ENCODE results near the gene RNFT2. TPM values are rescaled to one million over a fixed set of nuclear protein-coding genes. Genes with fewer than 3 reads are reported as not detected.
A peak's percentile ranks its signal among the peaks of the same experiment; 100 is the strongest.

Gene RNFT2
- total RNA-seq, 1 experiment from 2014 or later, result 27.7 TPM

DNA sequence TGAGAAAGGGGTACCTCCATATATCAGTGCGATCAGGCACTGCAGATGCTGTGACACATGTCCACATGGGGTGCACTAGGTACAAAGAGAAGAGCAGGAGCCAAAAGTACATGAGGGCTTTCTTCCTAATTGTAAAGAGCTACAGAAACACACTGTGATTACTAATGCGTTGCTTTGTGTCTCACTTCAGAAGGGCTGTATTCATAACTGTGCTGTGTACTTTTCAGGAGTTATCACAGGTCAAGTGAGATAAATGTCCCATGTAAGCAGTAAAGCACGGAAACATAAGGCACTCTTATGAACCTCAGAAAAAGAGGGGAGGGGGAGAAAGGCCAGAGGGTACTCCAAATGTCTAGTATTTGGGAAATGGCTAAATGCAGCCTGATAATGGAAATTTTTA, 10.9 kb upstream of the RNFT2 start:
- no peaks in the 10 kb centered on the region for H3K9me3 Mint-ChIP-seq
- POLR2A ChIA-PET, result no interaction called here
- H3K27me3 Mint-ChIP-seq (ENCODE audit: low read depth), result no peaks in the 10 kb centered on the region
- ATAC-seq (peak; percentile 41), DNase-seq (ENCODE audit: low spot score) (no peak)
- no peaks in the 10 kb centered on the region; the same call in 1 of the 2 replicates for H3K36me3 Mint-ChIP-seq
- peaks cover 12% of the 10 kb centered on the region for H3K4me1 Mint-ChIP-seq
- TF ChIP-seq NFATC4 (CRISPR knock-in tag; IDR thresholded peaks at IDR 0.05) (no peak), JAZF1 (CRISPR knock-in tag; IDR thresholded peaks at IDR 0.05) (no peak), FOXJ3 (CRISPR knock-in tag; IDR thresholded peaks at IDR 0.05; ENCODE audit: borderline replicate concordance) (no peak), ZNF121 (CRISPR knock-in tag; IDR thresholded peaks at IDR 0.05) (no peak), ZNF423 (CRISPR knock-in tag; IDR thresholded peaks at IDR 0.05) (no peak), IRF2 (CRISPR knock-in tag; IDR thresholded peaks at IDR 0.05; ENCODE audit: borderline replicate concordance, low read depth) (no peak), ZNF232 (CRISPR knock-in tag; IDR thresholded peaks at IDR 0.05) (no peak)
- TF ChIP-seq, protein P1, sequence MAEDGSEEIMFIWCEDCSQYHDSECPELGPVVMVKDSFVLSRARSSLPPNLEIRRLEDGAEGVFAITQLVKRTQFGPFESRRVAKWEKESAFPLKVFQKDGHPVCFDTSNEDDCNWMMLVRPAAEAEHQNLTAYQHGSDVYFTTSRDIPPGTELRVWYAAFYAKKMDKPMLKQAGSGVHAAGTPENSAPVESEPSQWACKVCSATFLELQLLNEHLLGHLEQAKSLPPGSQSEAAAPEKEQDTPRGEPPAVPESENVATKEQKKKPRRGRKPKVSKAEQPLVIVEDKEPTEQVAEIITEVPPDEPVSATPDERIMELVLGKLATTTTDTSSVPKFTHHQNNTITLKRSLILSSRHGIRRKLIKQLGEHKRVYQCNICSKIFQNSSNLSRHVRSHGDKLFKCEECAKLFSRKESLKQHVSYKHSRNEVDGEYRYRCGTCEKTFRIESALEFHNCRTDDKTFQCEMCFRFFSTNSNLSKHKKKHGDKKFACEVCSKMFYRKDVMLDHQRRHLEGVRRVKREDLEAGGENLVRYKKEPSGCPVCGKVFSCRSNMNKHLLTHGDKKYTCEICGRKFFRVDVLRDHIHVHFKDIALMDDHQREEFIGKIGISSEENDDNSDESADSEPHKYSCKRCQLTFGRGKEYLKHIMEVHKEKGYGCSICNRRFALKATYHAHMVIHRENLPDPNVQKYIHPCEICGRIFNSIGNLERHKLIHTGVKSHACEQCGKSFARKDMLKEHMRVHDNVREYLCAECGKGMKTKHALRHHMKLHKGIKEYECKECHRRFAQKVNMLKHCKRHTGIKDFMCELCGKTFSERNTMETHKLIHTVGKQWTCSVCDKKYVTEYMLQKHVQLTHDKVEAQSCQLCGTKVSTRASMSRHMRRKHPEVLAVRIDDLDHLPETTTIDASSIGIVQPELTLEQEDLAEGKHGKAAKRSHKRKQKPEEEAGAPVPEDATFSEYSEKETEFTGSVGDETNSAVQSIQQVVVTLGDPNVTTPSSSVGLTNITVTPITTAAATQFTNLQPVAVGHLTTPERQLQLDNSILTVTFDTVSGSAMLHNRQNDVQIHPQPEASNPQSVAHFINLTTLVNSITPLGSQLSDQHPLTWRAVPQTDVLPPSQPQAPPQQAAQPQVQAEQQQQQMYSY (CRISPR knock-in tag; IDR thresholded peaks at IDR 0.05), result no peak
- TF ChIP-seq, protein P2, sequence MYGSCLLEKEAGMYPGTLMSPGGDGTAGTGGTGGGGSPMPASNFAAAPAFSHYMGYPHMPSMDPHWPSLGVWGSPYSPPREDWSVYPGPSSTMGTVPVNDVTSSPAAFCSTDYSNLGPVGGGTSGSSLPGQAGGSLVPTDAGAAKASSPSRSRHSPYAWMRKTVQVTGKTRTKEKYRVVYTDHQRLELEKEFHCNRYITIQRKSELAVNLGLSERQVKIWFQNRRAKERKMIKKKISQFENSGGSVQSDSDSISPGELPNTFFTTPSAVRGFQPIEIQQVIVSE (CRISPR knock-in tag; IDR thresholded peaks at IDR 0.05; ENCODE audit: borderline replicate concordance), result no peak
- no peak overlapping the region for H3K4me3 Mint-ChIP-seq
- peak overlapping the region; percentile 66; the same call in 1 of the 2 replicates for H3K27ac Mint-ChIP-seq
- CTCF ChIA-PET, result interaction anchor here (0.6 to 1.4 kb wide), 3 partner anchors 32 to 155 kb away, joined by 4 to 5 read pairs (median 5); no protein-coding TSS in a partner anchor

DNA sequence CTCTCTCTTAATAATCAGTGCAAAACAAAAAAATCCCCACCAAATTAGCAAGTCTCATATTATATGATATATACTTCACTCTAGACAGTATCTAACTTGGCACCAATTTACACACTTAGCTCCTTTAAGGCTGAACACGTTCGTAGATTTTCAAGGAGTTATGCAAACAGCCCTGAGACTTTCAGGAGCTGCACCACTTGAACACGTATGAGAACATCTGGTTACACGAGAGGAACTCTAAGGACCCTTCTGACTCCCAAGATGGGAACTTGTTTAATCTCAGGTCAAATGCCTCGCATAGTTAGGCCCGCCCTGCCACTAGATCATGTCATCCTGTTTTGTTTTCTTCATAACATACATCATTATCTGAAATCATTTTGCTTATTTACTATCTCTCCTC, 10.2 kb upstream of the RNFT2 start:
- no peak overlapping the region for H3K4me3 Mint-ChIP-seq
- H3K36me3 Mint-ChIP-seq, result peaks cover 3% of the 10 kb centered on the region
- POLR2A ChIA-PET, result no interaction called here
- ATAC-seq (no peak), DNase-seq (ENCODE audit: low spot score) (no peak)
- H3K9me3 Mint-ChIP-seq, result no peaks in the 10 kb centered on the region
- TF ChIP-seq MXD4 (CRISPR knock-in tag; IDR thresholded peaks at IDR 0.05; ENCODE audit: borderline replicate concordance), result no peak
- TF ChIP-seq AR (CRISPR knock-in tag; IDR thresholded peaks at IDR 0.05), result no peak
- TF ChIP-seq ETV6 (CRISPR knock-in tag; IDR thresholded peaks at IDR 0.05), result no peak
- TF ChIP-seq ZBTB43 (CRISPR knock-in tag; IDR thresholded peaks at IDR 0.05), result no peak
- no peak for TF ChIP-seq TEAD4 (CRISPR knock-in tag; IDR thresholded peaks at IDR 0.05)
- TF ChIP-seq SMAD4 (CRISPR knock-in tag; IDR thresholded peaks at IDR 0.05), result no peak
- H3K27ac Mint-ChIP-seq, result no peak overlapping the region
- H3K27me3 Mint-ChIP-seq (ENCODE audit: low read depth), result no peaks in the 10 kb centered on the region
- CTCF ChIA-PET, result interaction anchor here (0.9 to 1.4 kb wide), 3 partner anchors 32 to 155 kb away, joined by 3 to 5 read pairs (median 4); no protein-coding TSS in a partner anchor
- peaks cover 12% of the 10 kb centered on the region for H3K4me1 Mint-ChIP-seq

DNA sequence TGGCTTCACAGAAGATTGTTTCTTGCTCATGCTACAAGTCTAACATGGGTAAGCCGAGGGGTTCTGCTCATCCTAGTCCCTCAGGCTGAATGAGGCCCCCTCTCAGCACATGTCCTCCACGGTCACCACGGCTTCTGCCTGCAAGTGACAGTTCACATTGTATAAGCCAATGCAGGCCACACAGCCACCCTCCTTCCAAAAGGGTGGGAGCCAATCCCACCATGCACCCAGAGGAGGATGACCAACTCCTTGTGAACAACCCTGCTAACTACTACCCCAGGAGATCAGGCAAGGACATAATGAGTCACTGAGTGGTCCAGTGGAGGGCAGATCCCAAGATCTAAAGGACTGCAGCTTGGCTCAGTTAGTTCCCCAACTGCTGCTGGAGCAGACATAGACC, 6.3 kb upstream of the RNFT2 start:
- TF ChIP-seq KAT7 (CRISPR knock-in tag; IDR thresholded peaks at IDR 0.05; ENCODE audit: borderline replicate concordance), result no peak
- no peak for DNase-seq (ENCODE audit: low spot score)
- ChIA-PET CTCF (no interaction called here), POLR2A (no interaction called here)
- Mint-ChIP-seq H3K36me3 (peaks cover 13% of the 10 kb centered on the region), H3K4me1 (peaks cover 15% of the 10 kb centered on the region), H3K9me3 (no peaks in the 10 kb centered on the region), H3K27ac (no peak overlapping the region), H3K4me3 (no peak overlapping the region), H3K27me3 (ENCODE audit: low read depth) (no peaks in the 10 kb centered on the region)
- ATAC-seq, result no peak
